ENCODE data around the gene PTPRM.

PTPRM gene

GRCh38 chr18:8328126-8328525, 761.0 kb downstream of the PTPRM start:
- DNase-seq (ENCODE audit: low read depth): no peak

- DNase-seq (ENCODE audit: low read depth): no peak
These were observed 762.2 kb downstream of the PTPRM start for GRCh38 chr18:8329186-8329771.

- no peak for DNase-seq (ENCODE audit: low read depth)
These were observed 763.5 kb downstream of the PTPRM start for GRCh38 chr18:8330575-8330974.

- DNase-seq (ENCODE audit: low read depth): no peak
These were observed 765.2 kb downstream of the PTPRM start for GRCh38 chr18:8332286-8332685.

- DNase-seq (ENCODE audit: low read depth): no peak
These were observed 766.8 kb downstream of the PTPRM start for GRCh38 chr18:8333961-8334360.

- DNase-seq (ENCODE audit: low read depth): no peak
These were observed 770.1 kb downstream of the PTPRM start for GRCh38 chr18:8337211-8337610.

- no peak for DNase-seq (ENCODE audit: low read depth)
These were observed 772.1 kb downstream of the PTPRM start for GRCh38 chr18:8339210-8339609.

GRCh38 chr18:8339952-8340351, 772.8 kb downstream of the PTPRM start:
- DNase-seq (ENCODE audit: low read depth): no peak

GRCh38 chr18:8341481-8342230, 774.5 kb downstream of the PTPRM start:
- no peak for DNase-seq (ENCODE audit: low read depth)

GRCh38 chr18:8348051-8348720, 781.1 kb downstream of the PTPRM start:
- no peak for DNase-seq (ENCODE audit: low read depth)

GRCh38 chr18:8349608-8350323, 782.6 kb downstream of the PTPRM start:
- no peak for DNase-seq (ENCODE audit: low read depth)

GRCh38 chr18:8350628-8351027, 783.5 kb downstream of the PTPRM start:
- DNase-seq (ENCODE audit: low read depth): no peak

- no peak for DNase-seq (ENCODE audit: low read depth)
These were observed 784.0 kb downstream of the PTPRM start for GRCh38 chr18:8351161-8351560.

- DNase-seq (ENCODE audit: low read depth): no peak
These were observed 787.2 kb downstream of the PTPRM start for GRCh38 chr18:8354304-8354703.

- DNase-seq (ENCODE audit: low read depth): no peak
These were observed 788.9 kb downstream of the PTPRM start for GRCh38 chr18:8356001-8356400.

- no peak for DNase-seq (ENCODE audit: low read depth)
These were observed 790.2 kb downstream of the PTPRM start for GRCh38 chr18:8357320-8357719.

- DNase-seq (ENCODE audit: low read depth): no peak
These were observed 791.1 kb downstream of the PTPRM start for GRCh38 chr18:8358033-8358765.

GRCh38 chr18:8359076-8359475, 792.0 kb downstream of the PTPRM start:
- no peak for DNase-seq (ENCODE audit: low read depth)

GRCh38 chr18:8359481-8359880, 792.4 kb downstream of the PTPRM start:
- DNase-seq (ENCODE audit: low read depth): no peak

GRCh38 chr18:8361941-8362471, 794.9 kb downstream of the PTPRM start:
- DNase-seq (ENCODE audit: low read depth): no peak

- DNase-seq (ENCODE audit: low read depth): no peak
These were observed 795.7 kb downstream of the PTPRM start for GRCh38 chr18:8362863-8363262.

- DNase-seq (ENCODE audit: low read depth): no peak
These were observed 797.3 kb downstream of the PTPRM start for GRCh38 chr18:8364385-8364784.

Data from activated gamma-delta T cell treated with anti-CD3 and anti-CD28 coated beads, Interleukin-2, amount 50 U/mL, for 16 hours (primary cell).